Measurements from ENCODE around the gene TTLL1. TPM values are rescaled to one million over a fixed set of nuclear protein-coding genes. Genes with fewer than 3 reads are reported as not detected.

Gene TTLL1
- total and polyA plus RNA-seq, 4 donors: 0.50 to 2.2 (median 1.1) TPM

DNA sequence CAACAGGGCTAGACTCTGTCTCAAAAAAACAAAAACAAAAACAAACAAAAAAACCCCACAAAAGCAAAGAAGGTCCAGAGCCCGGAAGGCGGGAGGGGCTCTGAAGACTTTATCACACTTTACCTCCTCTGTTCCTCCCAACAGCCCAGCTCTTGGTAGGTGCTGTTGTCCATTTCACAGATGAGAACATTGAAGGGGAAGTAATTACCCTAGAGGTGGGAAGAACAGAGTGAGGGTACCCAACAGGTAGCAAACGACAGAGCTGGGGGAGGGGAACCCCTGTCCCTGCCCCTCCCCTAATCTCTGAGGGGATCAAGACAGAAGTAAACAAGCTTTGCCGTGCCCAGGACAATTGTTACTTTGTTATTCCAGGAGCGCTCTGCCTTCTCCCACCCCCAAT lies 20.3 kb upstream of the TTLL1 start:
- Histone ChIP-seq H3K27ac (ENCODE audit: low read depth in 1 of 2, low read length in 2 of 2) (no peak overlapping the region), H3K4me1 (ENCODE audit: control insufficient read depth in 4 of 4, insufficient read depth in 4 of 4, low read length in 3 of 4) (peaks cover 8 to 15% (median 13%) of the 10 kb centered on the region in 4 donors), H3K9ac (ENCODE audit: low read depth in 1 of 2, low read length in 2 of 2) (no peak overlapping the region), H3K9me3 (ENCODE audit: control insufficient read depth in 4 of 4, low read length in 3 of 4) (no peaks in the 10 kb centered on the region), H3K27me3 (ENCODE audit: control insufficient read depth in 4 of 4, insufficient read depth in 4 of 4, low read length in 3 of 4) (no peaks in the 10 kb centered on the region), H3K36me3 (ENCODE audit: control insufficient read depth in 4 of 4, insufficient read depth in 3 of 4, low read depth in 1 of 4, low read length in 3 of 4) (no peaks in the 10 kb centered on the region), H3K4me3 (ENCODE audit: low read depth in 1 of 3, low read length in 3 of 3) (no peak overlapping the region)
- TF ChIP-seq, protein P1, sequence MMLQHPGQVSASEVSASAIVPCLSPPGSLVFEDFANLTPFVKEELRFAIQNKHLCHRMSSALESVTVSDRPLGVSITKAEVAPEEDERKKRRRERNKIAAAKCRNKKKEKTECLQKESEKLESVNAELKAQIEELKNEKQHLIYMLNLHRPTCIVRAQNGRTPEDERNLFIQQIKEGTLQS (IDR thresholded peaks at IDR 0.05): no peak
- no peak for TF ChIP-seq REST (IDR thresholded peaks at IDR 0.05)
- TF ChIP-seq GABPA (IDR thresholded peaks at IDR 0.05 in 1 of 2, conservative IDR thresholded peaks at IDR 0.05 in 1 of 2): no peak
- TF ChIP-seq TAF1 (conservative IDR thresholded peaks at IDR 0.05): no peak
- no peak for TF ChIP-seq SP1 (IDR thresholded peaks at IDR 0.05)
- TF ChIP-seq HNF4A (conservative IDR thresholded peaks at IDR 0.05): no peak
- TF ChIP-seq, protein P2, sequence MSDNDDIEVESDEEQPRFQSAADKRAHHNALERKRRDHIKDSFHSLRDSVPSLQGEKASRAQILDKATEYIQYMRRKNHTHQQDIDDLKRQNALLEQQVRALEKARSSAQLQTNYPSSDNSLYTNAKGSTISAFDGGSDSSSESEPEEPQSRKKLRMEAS (IDR thresholded peaks at IDR 0.05): no peak
- TF ChIP-seq RXRA (IDR thresholded peaks at IDR 0.05): no peak
- TF ChIP-seq CTCF (IDR thresholded peaks at IDR 0.05; ENCODE audit: low read depth, low read length, missing input control): no peak
- TF ChIP-seq EGR1 (IDR thresholded peaks at IDR 0.05; ENCODE audit: low read depth in 2 of 2): no peak
- TF ChIP-seq RAD21 (IDR thresholded peaks at IDR 0.05): no peak
- TF ChIP-seq NR2F2 (IDR thresholded peaks at IDR 0.05): no peak
- TF ChIP-seq FOXA2 (IDR thresholded peaks at IDR 0.05): no peak
- no peak for TF ChIP-seq ZBTB33 (IDR thresholded peaks at IDR 0.05)
- TF ChIP-seq JUND (IDR thresholded peaks at IDR 0.05): no peak
- no peak for TF ChIP-seq HNF4G (IDR thresholded peaks at IDR 0.05)
- no peak for TF ChIP-seq YY1 (IDR thresholded peaks at IDR 0.05)
- no peak for TF ChIP-seq FOXA1 (IDR thresholded peaks at IDR 0.05)
- no peak for DNase-seq (ENCODE audit: low spot score)
- WGBS: 64% methylated on average over 5 of the region's 5 CpGs

Data from liver (tissue), 9 donors.